ENCODE results near the gene HBG2. TPM values are rescaled to one million over a fixed set of nuclear protein-coding genes. Genes with fewer than 3 reads are reported as not detected.
"Not testable (repeated sequence)": the region's sequence is repeated elsewhere in the genome, so short reads cannot be mapped to it uniquely, and the experiment has no call there.

The HBG2 gene
- total and polyA plus RNA-seq, 2 experiments from 2014 or later = not detected

- Histone ChIP-seq H3K4me2 (ENCODE audit: unreplicated experiment) (no peak overlapping the region), H2AFZ (no peak overlapping the region), H3F3A (ENCODE audit: insufficient read depth) (no peaks in the 10 kb centered on the region), H3K9me3 (ENCODE audit: low read depth) (no peaks in the 10 kb centered on the region), H3K27ac (no peak overlapping the region), H3K79me2 (ENCODE audit: insufficient read depth) (no peaks in the 10 kb centered on the region), H3K9ac (no peak overlapping the region), H3K9me2 (ENCODE audit: insufficient read depth) (no peaks in the 10 kb centered on the region), H3K27me3 (replicated peaks; ENCODE audit: insufficient read depth) (no peaks in the 10 kb centered on the region), H4K20me1 (ENCODE audit: insufficient read depth) (no peaks in the 10 kb centered on the region), H3K36me3 (ENCODE audit: low read depth) (no peaks in the 10 kb centered on the region), H3K4me1 (ENCODE audit: insufficient read depth) (no peaks in the 10 kb centered on the region), H3K4me3 (no peak overlapping the region)
- in situ Hi-C loops (cut with MboI) = no loop called here
- WGBS, 2 experiments (ENCODE audit: low coverage in 1 of 2, low lambda C conversion rate in 2 of 2, missing lambda C conversion rate in 2 of 2) = 10 to 16% methylated on average over 1 of the region's 1 CpG
- no peak for TF ChIP-seq EZH2 (IDR thresholded peaks at IDR 0.05; ENCODE audit: insufficient read depth, poor library complexity, severe bottlenecking)
- TF ChIP-seq EZH2phosphoT487 (IDR thresholded peaks at IDR 0.05; ENCODE audit: insufficient read depth, low read depth) = no peak
- no peak for DNase-seq
Measured at GRCh38 chr11:5252919-5253265, 1.7 kb downstream of the HBG2 start.

- H3K4me2 ChIP-seq (ENCODE audit: unreplicated experiment) = no peak overlapping the region
- H3K36me3 ChIP-seq (ENCODE audit: low read depth) = no peaks in the 10 kb centered on the region
- H3K9me3 ChIP-seq (ENCODE audit: low read depth) = no peaks in the 10 kb centered on the region
- no peaks in the 10 kb centered on the region for H3K4me1 ChIP-seq (ENCODE audit: insufficient read depth)
- WGBS, 2 experiments (ENCODE audit: low coverage in 1 of 2, low lambda C conversion rate in 2 of 2, missing lambda C conversion rate in 2 of 2) = 11 to 14% methylated on average over 9 of the region's 9 CpGs
- H3K4me3 ChIP-seq = no peak overlapping the region
- in situ Hi-C loops (cut with MboI) = no loop called here
- H3K9me2 ChIP-seq (ENCODE audit: insufficient read depth) = no peaks in the 10 kb centered on the region
- DNase-seq = no peak
- no peak overlapping the region for H3K27ac ChIP-seq
- no peaks in the 10 kb centered on the region for H4K20me1 ChIP-seq (ENCODE audit: insufficient read depth)
- no peaks in the 10 kb centered on the region for H3K27me3 ChIP-seq (replicated peaks; ENCODE audit: insufficient read depth)
- H3K79me2 ChIP-seq (ENCODE audit: insufficient read depth) = no peaks in the 10 kb centered on the region
- peak overlapping the region; percentile 21; the same call in 1 of the 2 replicates for H2AFZ ChIP-seq
- no peak overlapping the region for H3K9ac ChIP-seq
- TF ChIP-seq EZH2phosphoT487 (IDR thresholded peaks at IDR 0.05; ENCODE audit: insufficient read depth, low read depth) = no peak
- no peak for TF ChIP-seq EZH2 (IDR thresholded peaks at IDR 0.05; ENCODE audit: insufficient read depth, poor library complexity, severe bottlenecking)
- H3F3A ChIP-seq (ENCODE audit: insufficient read depth) = no peaks in the 10 kb centered on the region
Measured at GRCh38 chr11:5252192-5252918, 2.2 kb downstream of the HBG2 start.

GRCh38 chr11:5251746-5252145 is 2.8 kb downstream of the HBG2 start:
- no peaks in the 10 kb centered on the region for H3K27me3 ChIP-seq (replicated peaks; ENCODE audit: insufficient read depth)
- H3K4me3 ChIP-seq = no peak overlapping the region
- no peak overlapping the region for H3K27ac ChIP-seq
- DNase-seq = no peak
- no peak overlapping the region for H3K9ac ChIP-seq
- 0 out of 2 replicates have a peak overlapping the region, but pooled peaks have one; percentile 21 for H2AFZ ChIP-seq
- H3K4me2 ChIP-seq (ENCODE audit: unreplicated experiment) = no peak overlapping the region
- no peaks in the 10 kb centered on the region for H3K79me2 ChIP-seq (ENCODE audit: insufficient read depth)
- no peaks in the 10 kb centered on the region for H3K4me1 ChIP-seq (ENCODE audit: insufficient read depth)
- H3K36me3 ChIP-seq (ENCODE audit: low read depth) = no peaks in the 10 kb centered on the region
- H3K9me3 ChIP-seq (ENCODE audit: low read depth) = no peaks in the 10 kb centered on the region
- in situ Hi-C loops (cut with MboI) = no loop called here
- TF ChIP-seq EZH2 (IDR thresholded peaks at IDR 0.05; ENCODE audit: insufficient read depth, poor library complexity, severe bottlenecking) (no peak), EZH2phosphoT487 (IDR thresholded peaks at IDR 0.05; ENCODE audit: insufficient read depth, low read depth) (no peak)
- H4K20me1 ChIP-seq (ENCODE audit: insufficient read depth) = no peaks in the 10 kb centered on the region
- no peaks in the 10 kb centered on the region for H3K9me2 ChIP-seq (ENCODE audit: insufficient read depth)
- WGBS, 2 experiments (ENCODE audit: low coverage in 1 of 2, low lambda C conversion rate in 2 of 2, missing lambda C conversion rate in 2 of 2) = 23 to 33% methylated on average over 2 of the region's 2 CpGs
- H3F3A ChIP-seq (ENCODE audit: insufficient read depth) = no peaks in the 10 kb centered on the region

GRCh38 chr11:5250543-5251204 is 3.9 kb downstream of the HBG2 start:
- TF ChIP-seq EZH2 (IDR thresholded peaks at IDR 0.05; ENCODE audit: insufficient read depth, poor library complexity, severe bottlenecking) (no peak), EZH2phosphoT487 (IDR thresholded peaks at IDR 0.05; ENCODE audit: insufficient read depth, low read depth) (no peak)
- Histone ChIP-seq H3K27me3 (replicated peaks; ENCODE audit: insufficient read depth) (no peaks in the 10 kb centered on the region), H3K4me2 (ENCODE audit: unreplicated experiment) (no peak overlapping the region), H3K4me1 (ENCODE audit: insufficient read depth) (no peaks in the 10 kb centered on the region), H2AFZ (no peak overlapping the region), H3K79me2 (ENCODE audit: insufficient read depth) (no peaks in the 10 kb centered on the region), H3K36me3 (ENCODE audit: low read depth) (no peaks in the 10 kb centered on the region), H3K9me3 (ENCODE audit: low read depth) (no peaks in the 10 kb centered on the region), H4K20me1 (ENCODE audit: insufficient read depth) (no peaks in the 10 kb centered on the region), H3K9me2 (ENCODE audit: insufficient read depth) (no peaks in the 10 kb centered on the region), H3K27ac (no peak overlapping the region), H3K9ac (no peak overlapping the region), H3K4me3 (no peak overlapping the region), H3F3A (ENCODE audit: insufficient read depth) (no peaks in the 10 kb centered on the region)
- WGBS, 2 experiments (ENCODE audit: low coverage in 1 of 2, low lambda C conversion rate in 2 of 2, missing lambda C conversion rate in 2 of 2) = 74 to 77% methylated on average over 4 of the region's 4 CpGs
- in situ Hi-C loops (cut with MboI) = no loop called here
- DNase-seq = no peak

GRCh38 chr11:5249807-5250396 is 4.7 kb downstream of the HBG2 start, which contains the start of gene HBG1:
HBG1 (minus strand) TSS chr11:5249857; CDS start chr11:5249804, 53 bp downstream.
- H3K4me1 ChIP-seq (ENCODE audit: insufficient read depth); DNase-seq; H3K9me2 ChIP-seq (ENCODE audit: insufficient read depth); H3K4me3 ChIP-seq; H2AFZ ChIP-seq; H3K4me2 ChIP-seq (ENCODE audit: unreplicated experiment); H3K27ac ChIP-seq; H3K27me3 ChIP-seq (replicated peaks; ENCODE audit: insufficient read depth); H3K36me3 ChIP-seq (ENCODE audit: low read depth); H3F3A ChIP-seq (ENCODE audit: insufficient read depth); H3K9ac ChIP-seq; H3K79me2 ChIP-seq (ENCODE audit: insufficient read depth); H3K9me3 ChIP-seq (ENCODE audit: low read depth); H4K20me1 ChIP-seq (ENCODE audit: insufficient read depth); in situ Hi-C loops (cut with MboI): not testable (repeated sequence)
- WGBS, 2 experiments (ENCODE audit: low coverage in 1 of 2, low lambda C conversion rate in 2 of 2, missing lambda C conversion rate in 2 of 2) = 36 to 37% methylated on average over 4 of the region's 9 CpGs

GRCh38 chr11:5248498-5248897 is 6.1 kb downstream of the HBG2 start:
- in situ Hi-C loops (cut with MboI) = not testable (repeated sequence)

More at GRCh38 chr11:5248498-5248897, 6.1 kb downstream of the HBG2 start:
- H3K27ac ChIP-seq; H4K20me1 ChIP-seq (ENCODE audit: insufficient read depth); H3K4me1 ChIP-seq (ENCODE audit: insufficient read depth); H3K9me3 ChIP-seq (ENCODE audit: low read depth); H3F3A ChIP-seq (ENCODE audit: insufficient read depth); H3K36me3 ChIP-seq (ENCODE audit: low read depth); H3K9ac ChIP-seq; DNase-seq; H3K4me2 ChIP-seq (ENCODE audit: unreplicated experiment); H3K27me3 ChIP-seq (replicated peaks; ENCODE audit: insufficient read depth); H3K79me2 ChIP-seq (ENCODE audit: insufficient read depth); H3K4me3 ChIP-seq; H3K9me2 ChIP-seq (ENCODE audit: insufficient read depth); H2AFZ ChIP-seq: not testable (repeated sequence)
- WGBS, 2 experiments (ENCODE audit: low coverage in 1 of 2, low lambda C conversion rate in 2 of 2, missing lambda C conversion rate in 2 of 2) = 62 to 74% methylated on average over 7 of the region's 7 CpGs

All from GM23248 (cell line).